Spleen (tissue), 7 donors: Measurements from ENCODE around the gene SRSF6.

Source experiments
- POLR2A ChIP-seq, 3 donors: fragments of 450-650 bp; IDR thresholded peaks; one replicate each; pipeline ENCODE4 v1.5.1; 2017; ENCODE audit warnings: antibody characterized with exemption in 3 of 3, mild to moderate bottlenecking in 1 of 3
- POLR2AphosphoS5 ChIP-seq, 3 donors: sonication (generic); formaldehyde crosslinking; IDR thresholded peaks; one replicate each; pipeline ENCODE4 v1.5.1; 2017; ENCODE audit warnings: antibody characterized with exemption in 3 of 3
- TF ChIP-seq, protein P1 (sequence below), 11 experiments: fragments of 200-600 bp in 7 of 11; fragments of 450-650 bp in 4 of 11; sonication (generic) in 4 of 11; IDR thresholded peaks in 8 of 11; conservative IDR thresholded peaks in 3 of 11; 1 replicate in 7 of 11; 2 replicates in 4 of 11; pipeline versions ENCODE4 v1.4.0 to v1.8.0; 2016 to 2021; ENCODE audit warnings: antibody characterized with exemption in 11 of 11, inconsistent platforms in 4 of 11, mild to moderate bottlenecking in 1 of 11
- donor health status: DM: no; HTN: no; CAD: no; lungs with moderate emphysema.
- donor health status: DM: no; HTN: no; CAD: no.
- donor health status: DM: no; HTN: no; CAD: no.

DNA sequence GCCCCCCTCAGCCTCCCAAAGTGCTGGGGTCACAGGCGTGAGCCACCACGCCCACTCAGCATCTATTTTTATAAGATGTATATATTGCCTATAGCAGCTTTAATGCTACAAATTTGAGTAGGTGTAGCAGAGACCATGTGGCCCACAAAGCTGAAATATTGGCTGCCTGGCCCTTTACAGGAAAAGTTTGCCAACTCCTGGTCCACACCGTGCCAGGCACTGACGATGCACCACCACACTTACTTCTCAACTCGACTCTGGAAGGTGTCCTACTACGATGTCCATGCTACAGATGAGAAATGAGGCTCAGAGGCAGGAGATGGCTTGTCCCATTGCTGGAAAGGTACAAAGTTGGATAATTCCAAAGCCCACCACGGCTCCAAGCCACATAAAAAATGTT is 17.2 kb upstream of the SRSF6 start:
- TF ChIP-seq, protein P1, sequence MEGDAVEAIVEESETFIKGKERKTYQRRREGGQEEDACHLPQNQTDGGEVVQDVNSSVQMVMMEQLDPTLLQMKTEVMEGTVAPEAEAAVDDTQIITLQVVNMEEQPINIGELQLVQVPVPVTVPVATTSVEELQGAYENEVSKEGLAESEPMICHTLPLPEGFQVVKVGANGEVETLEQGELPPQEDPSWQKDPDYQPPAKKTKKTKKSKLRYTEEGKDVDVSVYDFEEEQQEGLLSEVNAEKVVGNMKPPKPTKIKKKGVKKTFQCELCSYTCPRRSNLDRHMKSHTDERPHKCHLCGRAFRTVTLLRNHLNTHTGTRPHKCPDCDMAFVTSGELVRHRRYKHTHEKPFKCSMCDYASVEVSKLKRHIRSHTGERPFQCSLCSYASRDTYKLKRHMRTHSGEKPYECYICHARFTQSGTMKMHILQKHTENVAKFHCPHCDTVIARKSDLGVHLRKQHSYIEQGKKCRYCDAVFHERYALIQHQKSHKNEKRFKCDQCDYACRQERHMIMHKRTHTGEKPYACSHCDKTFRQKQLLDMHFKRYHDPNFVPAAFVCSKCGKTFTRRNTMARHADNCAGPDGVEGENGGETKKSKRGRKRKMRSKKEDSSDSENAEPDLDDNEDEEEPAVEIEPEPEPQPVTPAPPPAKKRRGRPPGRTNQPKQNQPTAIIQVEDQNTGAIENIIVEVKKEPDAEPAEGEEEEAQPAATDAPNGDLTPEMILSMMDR (IDR thresholded peaks at IDR 0.05 in 8 of 11, conservative IDR thresholded peaks at IDR 0.05 in 3 of 11) = no peak
- TF ChIP-seq POLR2A (IDR thresholded peaks at IDR 0.05) (no peak), POLR2AphosphoS5 (IDR thresholded peaks at IDR 0.05) (no peak)
